ENCODE measurements around the gene NOP53. TPM values are rescaled to one million over a fixed set of nuclear protein-coding genes. Genes with fewer than 3 reads are reported as not detected.
"Not testable (repeated sequence)": the region's sequence is repeated elsewhere in the genome, so short reads cannot be mapped to it uniquely, and the experiment has no call there.

The NOP53 gene
- total and polyA plus RNA-seq, 9 of the 15 experiments (the other 6 are each of a cell fraction or from before 2014, with no cell fraction given) = 6.5 to 274 (median 145) TPM

DNA sequence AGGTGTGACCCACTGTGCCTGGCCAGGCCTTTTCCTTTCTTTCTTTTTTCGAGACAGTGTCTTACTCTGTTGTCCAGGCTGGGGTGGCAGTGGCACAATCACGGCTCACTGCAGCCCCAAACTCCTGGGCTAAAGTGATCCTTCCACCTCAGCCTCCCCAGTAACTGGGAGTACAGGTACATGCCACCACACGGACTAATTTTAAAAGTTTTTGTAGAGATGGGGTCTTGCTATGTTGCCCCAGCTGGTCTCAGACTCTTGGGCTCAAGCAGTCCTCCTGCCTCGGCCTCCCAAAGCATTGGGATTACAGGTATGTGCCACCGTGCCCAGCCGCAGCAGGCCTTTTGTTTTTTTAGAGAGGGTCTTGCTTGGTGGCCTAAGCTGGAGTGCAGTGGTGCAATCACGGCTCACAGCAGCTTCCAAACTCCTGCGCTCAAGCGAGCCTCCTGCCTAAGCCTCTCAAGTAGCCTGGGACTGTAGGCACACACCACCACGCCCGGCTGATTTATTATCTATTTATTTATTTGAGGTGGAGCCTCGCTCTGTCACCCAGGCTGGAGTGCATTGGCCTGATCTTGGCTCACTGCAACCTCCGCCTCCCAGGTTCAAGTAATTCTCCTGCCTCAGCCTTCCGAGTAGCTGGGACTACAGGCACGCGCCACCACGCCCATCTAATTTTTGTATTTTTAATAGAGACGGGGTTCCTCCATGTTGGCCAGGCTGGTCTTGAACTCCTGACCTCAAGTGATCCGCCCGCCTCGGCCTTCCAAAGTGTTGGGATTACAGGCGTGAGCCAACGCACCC is 32.1 kb downstream of the NOP53 start:
- ATAC-seq; H3K27ac ChIP-seq (ENCODE audit: extremely low read depth, low read depth, low read length); DNase-seq (ENCODE audit: extremely low read depth in 1 of 4, low spot score in 3 of 4); intact Hi-C loops (cut with micrococcal nuclease); H3K27me3 ChIP-seq (ENCODE audit: control insufficient read depth in 2 of 2, insufficient read depth in 2 of 2, low read length in 2 of 2); H3K9me3 ChIP-seq (replicated peaks; ENCODE audit: control insufficient read depth, insufficient read depth, low read depth, low read length); H3K9me1 ChIP-seq (ENCODE audit: control insufficient read depth, insufficient read depth, low read length); in situ Hi-C loops (cut with MboI); FAIRE-seq; H4K20me1 ChIP-seq (replicated peaks; ENCODE audit: control insufficient read depth, insufficient read depth, low read length); BruUV-seq (replicated peaks); TF ChIP-seq CREB1 (IDR thresholded peaks at IDR 0.05): not testable (repeated sequence)
- TF ChIP-seq FOXJ3 (CRISPR knock-in tag; IDR thresholded peaks at IDR 0.05) (0 out of 2 replicates have a peak, but pooled peaks have one; percentile 12), KDM1A (IDR thresholded peaks at IDR 0.05) (peak; percentile 5 to 47; a peak in 2 of 4 replicates), ADNP (tag; IDR thresholded peaks at IDR 0.05) (peak; percentile 60), ZNF121 (CRISPR knock-in tag; conservative IDR thresholded peaks at IDR 0.05) (peak; percentile 98), CREB1 (CRISPR knock-in tag; IDR thresholded peaks at IDR 0.05) (0 out of 2 replicates have a peak, but pooled peaks have one; percentile 8), BCOR (IDR thresholded peaks at IDR 0.05) (peak; percentile 60), CBX1 (IDR thresholded peaks at IDR 0.05; ENCODE audit: low read depth) (0 out of 2 replicates have a peak, but pooled peaks have one; percentile 29)
- Histone ChIP-seq H3K79me2 (ENCODE audit: control insufficient read depth, insufficient read depth, low read length) (peaks cover 25% of the 10 kb centered on the region), H3K4me1 (replicated peaks in 1 of 2; ENCODE audit: control insufficient read depth in 2 of 2, insufficient read depth in 2 of 2, low read length in 2 of 2) (peaks cover 11 to 29% of the 10 kb centered on the region in 2 experiments; a peak in 3 of 5 replicates), H3K4me2 (ENCODE audit: insufficient read depth, low read length) (peak overlapping the region; percentile 84), H2AFZ (ENCODE audit: low read depth, low read length) (peak overlapping the region; percentile 96), H3K9ac (ENCODE audit: insufficient read depth in 1 of 2, low read depth in 2 of 2, low read length in 2 of 2) (peak overlapping the region; percentile 94 to 100; a peak in 3 of 4 replicates), H3K4me3 (peak overlapping the region; percentile 95), H3K36me3 (ENCODE audit: control insufficient read depth, insufficient read depth, low read length) (peaks cover 22% of the 10 kb centered on the region; the same call in 2 of the 3 replicates)
- ChIA-PET CTCF (ENCODE audit: low intra/inter-chr PET ratio) (interaction anchor here (1.5 kb wide), 1 partner anchor 11 kb away, joined by 7 read pairs; no protein-coding TSS in a partner anchor), POLR2A (interaction anchor here (1.4 kb wide), 1 partner anchor 15 kb away, joined by 5 read pairs; no protein-coding TSS in a partner anchor)
- 37% methylated on average over 20 of the region's 23 CpGs for whole genome bisulfite sequencing (ENCODE audit: insufficient coverage, low coverage, missing lambda C conversion rate)
